ENCODE results near the gene RSF1. TPM values are rescaled to one million over a fixed set of nuclear protein-coding genes. Genes with fewer than 3 reads are reported as not detected.

Gene RSF1
- polyA plus RNA-seq, 3 donors, result 70.5 to 82.8 (median 74.2) TPM

GRCh38 chr11:77814848-77815247 lies 5.7 kb downstream of the RSF1 start:
- no peak for DNase-seq (ENCODE audit: low read depth in 3 of 3, low spot score in 2 of 3)

DNA sequence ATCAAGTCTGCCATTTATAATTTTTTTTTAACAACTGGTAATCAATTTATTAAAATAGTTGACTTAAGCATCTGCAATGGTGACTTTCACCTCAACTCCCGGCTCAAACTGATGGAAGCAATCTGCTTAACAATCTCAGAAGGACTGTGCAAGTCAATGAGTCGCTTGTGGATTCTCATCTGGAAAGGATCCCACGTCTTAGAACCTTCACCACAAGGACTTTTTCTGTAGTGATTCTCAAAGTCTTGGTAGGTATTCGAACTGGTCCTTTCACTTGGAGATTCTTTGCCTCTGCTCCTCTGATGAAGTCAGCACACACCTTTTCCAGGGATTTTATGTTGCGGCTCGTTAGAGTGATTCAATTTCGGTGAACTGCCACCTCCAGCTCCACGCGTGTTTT lies 7.3 kb downstream of the RSF1 start:
- DNase-seq (ENCODE audit: low read depth in 3 of 3, low spot score in 2 of 3), result no peak

DNA sequence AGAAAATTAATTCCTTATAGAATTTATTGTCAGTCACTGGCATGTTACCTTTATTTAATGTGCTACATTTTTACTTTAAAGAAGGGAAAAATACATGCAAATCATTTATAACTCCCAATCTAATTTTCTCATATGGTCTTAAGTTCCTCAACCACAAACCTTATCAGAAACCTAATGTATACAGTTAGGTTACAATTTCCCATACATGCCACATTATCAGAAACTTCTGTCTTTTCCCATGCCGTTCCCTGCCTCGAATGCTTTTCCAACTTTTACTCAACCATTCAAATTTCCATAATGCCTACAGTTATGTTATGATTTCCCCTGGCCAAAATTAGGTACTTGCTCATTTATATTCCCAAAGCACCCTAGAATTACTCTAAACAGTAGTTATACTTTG lies 13.5 kb downstream of the RSF1 start:
- no peak for DNase-seq (ENCODE audit: low read depth in 3 of 3, low spot score in 2 of 3)

DNA sequence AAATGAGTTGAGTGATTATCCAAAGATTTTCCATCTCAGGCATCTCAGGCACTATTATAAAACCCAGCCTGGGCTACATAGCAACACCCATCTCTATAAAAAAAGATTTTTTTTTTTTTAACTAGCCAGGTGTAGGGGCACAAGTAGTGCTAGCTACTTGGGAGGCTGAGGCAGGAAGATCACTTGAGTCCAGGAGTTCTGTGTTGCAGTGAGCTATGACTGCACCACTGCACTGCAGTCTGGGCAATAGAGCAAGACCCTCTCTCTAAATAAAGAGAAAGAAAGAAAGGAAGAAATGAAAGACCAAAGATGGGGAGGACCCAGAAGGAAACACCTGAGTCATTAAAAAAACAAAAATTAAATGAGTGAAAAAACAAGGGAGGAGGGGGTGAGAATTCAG lies 14.1 kb downstream of the RSF1 start:
- DNase-seq (ENCODE audit: low read depth in 3 of 3, low spot score in 2 of 3), result no peak

DNA sequence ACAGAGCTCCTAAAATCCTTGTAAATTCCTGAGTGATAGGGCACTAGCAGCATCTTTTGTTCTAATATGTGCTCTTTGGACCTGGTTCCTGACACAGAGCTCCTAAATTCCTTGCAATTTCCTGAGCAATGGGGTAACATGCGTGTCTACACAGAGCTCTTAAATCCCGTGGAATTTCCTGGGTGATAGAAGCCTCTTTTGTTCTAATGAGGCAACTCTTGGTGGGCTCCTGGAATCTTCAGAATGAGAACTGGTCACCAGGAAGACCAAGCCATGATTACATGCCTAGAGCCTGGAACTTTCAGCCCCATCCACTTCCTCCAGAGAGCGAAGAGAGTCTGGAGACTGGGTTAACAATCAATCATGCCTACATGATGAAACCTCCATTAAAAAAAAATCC lies 19.0 kb downstream of the RSF1 start:
- DNase-seq (ENCODE audit: low read depth in 3 of 3, low spot score in 2 of 3), result no peak

DNA sequence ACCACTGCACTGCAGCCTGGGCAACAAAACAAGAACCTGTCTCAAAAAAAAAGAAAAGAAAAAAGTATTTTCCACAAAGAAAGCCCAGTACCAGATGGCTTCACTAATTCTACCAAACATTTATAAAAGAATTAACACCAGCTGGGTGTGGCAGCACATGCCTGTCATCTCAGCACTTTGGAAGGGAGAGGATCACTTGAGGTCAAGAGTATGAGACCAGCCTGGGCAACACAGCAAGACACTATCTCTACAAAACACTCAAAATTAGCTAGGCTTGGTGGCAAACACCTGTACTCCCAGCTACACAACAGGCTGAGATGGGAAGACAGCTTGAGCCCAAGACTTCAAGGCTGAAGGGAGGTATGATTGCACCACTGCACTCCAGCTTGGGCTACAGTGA lies 20.1 kb downstream of the RSF1 start:
- DNase-seq (ENCODE audit: low read depth in 3 of 3, low spot score in 2 of 3), result no peak

DNA sequence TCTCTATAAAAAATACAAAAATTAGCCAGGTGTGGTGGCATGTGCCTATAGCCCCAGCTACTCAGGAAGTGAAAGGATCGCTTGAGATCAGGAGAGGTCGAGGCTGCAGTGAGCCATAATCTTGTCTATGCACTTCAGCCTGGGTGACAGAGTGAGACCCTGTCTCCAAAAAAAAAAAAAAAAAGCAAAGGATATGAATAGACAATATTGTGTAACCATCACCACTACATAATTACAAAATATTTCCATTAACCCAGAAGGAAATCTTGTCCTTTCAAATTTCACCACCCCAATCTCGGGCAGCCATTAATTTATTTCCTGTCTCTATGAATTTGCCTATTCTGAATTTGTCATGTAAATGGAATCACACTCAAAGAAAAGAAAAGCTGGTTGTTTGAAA lies 21.2 kb downstream of the RSF1 start:
- no peak for DNase-seq (ENCODE audit: low read depth in 3 of 3, low spot score in 2 of 3)

DNA sequence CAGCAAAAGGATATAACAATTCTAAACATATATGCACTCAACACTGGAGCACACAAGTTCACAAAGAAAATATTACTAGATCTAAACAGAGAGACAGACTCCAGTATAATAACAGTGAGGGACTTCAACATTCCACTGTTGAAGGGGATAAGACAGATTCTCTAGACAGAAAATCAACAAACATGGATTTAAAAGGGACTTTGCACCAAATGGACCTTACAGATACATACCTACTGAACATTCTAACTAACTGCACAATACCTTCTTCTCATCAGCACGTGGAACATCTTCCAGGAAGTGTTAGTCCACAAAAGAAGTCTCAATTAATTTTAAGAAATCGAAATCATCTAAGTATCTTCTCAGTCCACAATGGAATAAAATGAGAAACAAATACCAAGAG lies 26.6 kb downstream of the RSF1 start:
- no peak for DNase-seq (ENCODE audit: low read depth in 3 of 3, low spot score in 2 of 3)

- DNase-seq (ENCODE audit: low read depth in 3 of 3, low spot score in 2 of 3), result no peak
Measured at GRCh38 chr11:77791301-77791700, 29.2 kb downstream of the RSF1 start.

GRCh38 chr11:77789731-77790476 lies 30.6 kb downstream of the RSF1 start:
- no peak for DNase-seq (ENCODE audit: low read depth in 3 of 3, low spot score in 2 of 3)

GRCh38 chr11:77789061-77789730 lies 31.3 kb downstream of the RSF1 start:
- DNase-seq (ENCODE audit: low read depth in 3 of 3, low spot score in 2 of 3), result no peak

- DNase-seq (ENCODE audit: low read depth in 3 of 3, low spot score in 2 of 3), result no peak
Measured at GRCh38 chr11:77784572-77784971, 36.0 kb downstream of the RSF1 start.

DNA sequence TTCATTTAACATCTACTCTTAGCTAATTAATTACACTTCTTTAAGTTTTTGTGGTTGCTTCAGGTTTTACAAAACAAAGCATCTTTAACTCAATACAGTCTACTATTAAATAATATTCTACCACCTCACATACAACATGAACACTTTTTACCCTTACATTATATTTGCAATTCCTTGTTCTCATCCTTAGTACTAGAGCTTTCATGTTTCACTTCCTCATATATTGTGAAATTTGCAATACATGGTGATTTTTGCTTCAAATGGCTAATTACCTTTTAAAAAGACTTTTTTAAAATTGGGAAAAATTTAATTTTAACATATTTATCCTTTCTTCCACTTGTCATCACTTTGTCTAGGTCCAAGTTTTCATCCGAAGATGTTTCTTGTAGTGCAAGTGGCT lies 37.5 kb downstream of the RSF1 start:
- no peak for DNase-seq (ENCODE audit: low read depth in 3 of 3, low spot score in 2 of 3)

- DNase-seq (ENCODE audit: low read depth in 3 of 3, low spot score in 2 of 3), result peak in 1 of 3 donors; percentile 18
Measured at GRCh38 chr11:77779935-77780334, 40.6 kb downstream of the RSF1 start.

DNA sequence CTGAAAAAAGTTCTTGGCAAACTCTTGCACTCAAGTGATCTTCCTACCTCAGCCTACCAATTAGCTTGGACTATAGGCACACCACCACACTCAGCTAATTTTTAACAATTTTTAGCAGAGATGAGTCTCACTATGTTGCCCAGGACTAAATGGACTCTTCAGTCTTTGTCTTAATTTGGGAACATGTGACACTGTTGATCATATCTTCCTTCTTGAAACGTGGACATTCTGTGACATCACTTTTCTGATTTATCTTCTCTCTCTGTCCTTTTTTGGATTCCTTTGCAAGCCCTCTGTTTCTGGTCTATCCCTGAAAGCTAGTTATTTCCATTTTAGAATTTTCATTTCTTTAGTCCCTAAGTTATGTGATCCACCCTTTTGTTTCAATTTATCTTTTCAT lies 42.0 kb downstream of the RSF1 start:
- DNase-seq (ENCODE audit: low read depth in 3 of 3, low spot score in 2 of 3), result no peak

GRCh38 chr11:77778118-77778517 lies 42.4 kb downstream of the RSF1 start:
- DNase-seq (ENCODE audit: low read depth in 3 of 3, low spot score in 2 of 3), result no peak

GRCh38 chr11:77776455-77776854 lies 44.1 kb downstream of the RSF1 start:
- DNase-seq (ENCODE audit: low read depth in 3 of 3, low spot score in 2 of 3), result no peak

DNA sequence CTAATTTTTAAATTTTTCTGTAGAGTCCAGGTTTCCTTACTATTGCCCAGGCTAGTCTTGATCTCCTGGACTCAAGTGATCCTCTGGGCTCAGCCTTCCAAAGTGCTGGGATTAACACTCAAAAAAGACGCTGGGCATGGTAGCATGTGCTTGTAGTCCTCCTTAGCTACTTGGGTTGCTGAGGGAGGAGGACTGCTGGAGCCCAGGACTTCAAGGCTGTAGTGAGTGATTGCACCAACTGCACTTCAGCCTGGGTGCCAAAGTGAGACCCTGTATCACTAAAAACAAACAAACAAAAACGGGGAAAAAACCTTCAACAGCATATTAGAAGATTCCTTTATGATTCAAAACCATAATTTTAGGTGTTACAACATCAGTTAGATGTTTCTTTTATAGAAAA lies 44.6 kb downstream of the RSF1 start:
- DNase-seq (ENCODE audit: low read depth in 3 of 3, low spot score in 2 of 3), result no peak

- DNase-seq (ENCODE audit: low read depth in 3 of 3, low spot score in 2 of 3), result no peak
Measured at GRCh38 chr11:77771135-77771534, 49.4 kb downstream of the RSF1 start.

DNA sequence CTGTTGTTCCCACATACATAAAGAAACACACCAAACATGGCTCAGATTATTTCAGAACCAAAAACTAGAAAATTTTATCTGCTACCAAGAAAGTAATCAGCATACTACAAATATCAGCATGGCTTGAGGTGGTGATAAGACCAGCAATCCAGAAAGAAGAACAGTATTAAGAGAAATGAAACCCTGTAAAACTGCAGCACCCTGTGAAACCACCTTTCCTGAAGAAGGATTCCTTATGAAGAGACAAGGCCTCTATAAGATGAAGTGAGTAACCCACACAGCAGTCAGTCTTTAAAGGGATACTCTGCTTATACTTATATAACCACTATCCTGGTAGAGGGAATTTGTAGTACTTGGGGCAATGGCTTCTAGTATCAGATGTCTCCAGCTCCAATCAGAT lies 49.9 kb downstream of the RSF1 start:
- DNase-seq (ENCODE audit: low read depth in 3 of 3, low spot score in 2 of 3), result no peak

DNA sequence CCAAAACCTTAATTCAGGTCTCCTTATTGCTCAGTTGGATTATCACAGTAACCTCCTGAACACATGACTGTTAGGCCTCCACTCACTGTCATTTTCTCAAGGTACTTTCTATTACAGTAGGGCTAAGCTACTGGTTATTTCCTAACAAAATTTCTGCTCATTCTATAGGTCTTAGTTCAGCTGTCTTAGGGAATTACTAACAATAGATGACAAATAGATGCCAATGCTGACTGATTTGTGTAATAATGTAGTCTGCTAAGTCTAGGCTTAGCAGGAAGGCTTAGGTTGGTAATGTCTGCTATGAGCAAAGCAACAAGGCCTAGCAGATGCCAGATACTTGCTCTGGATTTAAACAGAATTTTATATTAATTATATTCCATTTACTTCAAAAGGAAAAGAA lies 58.1 kb downstream of the RSF1 start:
- no peak for DNase-seq (ENCODE audit: low read depth in 3 of 3, low spot score in 2 of 3)

DNA sequence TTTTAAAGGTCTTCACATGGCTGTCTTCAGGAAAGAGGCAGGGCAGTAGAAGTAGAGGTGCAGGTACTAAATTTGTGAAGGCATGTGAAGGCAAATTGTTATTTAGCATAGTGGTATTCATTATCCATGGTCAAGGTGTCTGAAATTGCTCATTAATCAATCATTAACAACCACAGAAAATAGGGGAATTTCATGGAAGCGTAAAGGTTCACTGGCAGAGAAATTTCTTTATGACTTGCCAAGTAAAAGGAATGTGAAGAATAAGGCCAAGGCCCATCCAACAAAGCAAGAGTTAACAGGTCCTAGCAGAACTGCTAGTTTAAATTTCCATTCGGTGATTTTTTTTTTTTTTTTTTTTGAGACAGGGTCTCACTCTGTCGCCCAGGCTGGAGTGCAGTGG lies 59.0 kb downstream of the RSF1 start:
- DNase-seq (ENCODE audit: low read depth in 3 of 3, low spot score in 2 of 3), result no peak

- no peak for DNase-seq (ENCODE audit: low read depth in 3 of 3, low spot score in 2 of 3)
Measured at GRCh38 chr11:77758331-77758730, 62.2 kb downstream of the RSF1 start.

Measured in right renal cortex interstitium (tissue), 3 donors.